ENCODE measurements around the gene SLN.

GRCh38 chr11:107736546-107736945, 24.7 kb upstream of the SLN start:
- TF ChIP-seq POLR2A (IDR thresholded peaks at IDR 0.05), result no peak
- no peak for TF ChIP-seq CTCF (IDR thresholded peaks at IDR 0.05)
